Activated CD4-positive, CD25-positive, alpha-beta regulatory T cell treated with anti-CD3 and anti-CD28 coated beads, Interleukin-2, amount 50 U/mL, for 16 hours (primary cell): Measurements from ENCODE around the gene KLHL15.

Experiments used
- DNase-seq: peaks from one replicate; pipeline ENCODE4 v3.0.0-alpha.2; 2020; ENCODE audit warnings: low read depth, low spot score

The KLHL15 gene

GRCh38 chrX:23952391-23952790, 74.6 kb downstream of the KLHL15 start:
- DNase-seq: no peak

GRCh38 chrX:23945206-23945605, 81.8 kb downstream of the KLHL15 start:
- no peak for DNase-seq

GRCh38 chrX:23944234-23944633, 82.8 kb downstream of the KLHL15 start:
- DNase-seq: no peak

- DNase-seq: no peak
Observed at GRCh38 chrX:23939203-23939602, 87.8 kb downstream of the KLHL15 start.

GRCh38 chrX:23938690-23939089, 88.3 kb downstream of the KLHL15 start:
- DNase-seq: no peak

- no peak for DNase-seq
Observed at GRCh38 chrX:23937100-23937499, 89.9 kb downstream of the KLHL15 start.

- DNase-seq: no peak
Observed at GRCh38 chrX:23936180-23936579, 90.8 kb downstream of the KLHL15 start.

- DNase-seq: no peak
Observed at GRCh38 chrX:23935106-23935505, 91.9 kb downstream of the KLHL15 start.
